Activated T-cell treated with anti-CD3 and anti-CD28 coated beads, Interleukin-2, amount 50 U/mL, for 1 hour (primary cell): ENCODE results near the gene AKR1B15.
A peak's percentile ranks its signal among the peaks of the same experiment; 100 is the strongest.
"Not testable (repeated sequence)": the region's sequence is repeated elsewhere in the genome, so short reads cannot be mapped to it uniquely, and the experiment has no call there.

ENCODE experiments used
- DNase-seq: peaks from one replicate; pipeline ENCODE4 v3.0.0-alpha.2; 2020

The AKR1B15 gene

GRCh38 chr7:134533288-134533771 lies 15.6 kb upstream of the AKR1B15 start:
- DNase-seq, result no peak

- DNase-seq, result no peak
Measured at GRCh38 chr7:134534633-134535032, 14.3 kb upstream of the AKR1B15 start.

GRCh38 chr7:134535272-134535918 lies 13.5 kb upstream of the AKR1B15 start:
- DNase-seq, result no peak

DNA sequence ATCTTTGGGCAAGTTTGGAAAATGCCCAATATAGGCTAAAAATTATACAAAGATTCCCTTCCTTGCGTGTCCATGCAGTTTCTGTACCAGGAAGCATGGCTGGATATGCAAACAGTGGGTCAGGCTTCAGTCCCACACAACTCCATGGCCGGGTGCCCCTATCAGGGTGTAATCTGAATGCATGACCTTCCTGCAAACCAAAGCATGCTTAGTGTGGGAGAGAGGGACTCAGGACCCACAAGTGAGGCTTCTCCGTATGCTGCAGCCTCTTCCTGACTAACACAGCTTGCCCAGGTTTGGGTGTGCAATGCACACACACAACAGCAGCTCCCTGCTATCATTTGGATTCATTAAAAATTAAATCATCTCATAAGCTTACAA lies 13.0 kb upstream of the AKR1B15 start:
- no peak for DNase-seq

DNA sequence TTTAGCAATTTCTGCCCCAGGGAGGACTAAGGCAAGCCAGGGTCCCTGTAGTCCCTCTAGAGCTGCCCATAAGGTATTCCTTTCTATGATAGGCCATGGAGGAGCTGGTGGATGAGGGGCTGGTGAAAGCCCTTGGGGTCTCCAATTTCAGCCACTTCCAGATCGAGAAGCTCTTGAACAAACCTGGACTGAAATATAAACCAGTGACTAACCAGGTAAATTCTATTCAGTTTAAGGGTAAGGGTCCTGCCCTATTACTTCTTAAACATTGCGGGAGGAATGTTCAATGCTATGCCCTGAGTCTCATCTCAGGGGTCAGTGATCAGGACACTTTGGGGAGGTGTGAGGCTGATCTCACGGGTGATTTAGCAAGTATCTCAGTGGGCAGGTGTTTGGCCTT lies 12.4 kb upstream of the AKR1B15 start:
- not testable (repeated sequence) for DNase-seq

GRCh38 chr7:134537273-134537781 lies 11.6 kb upstream of the AKR1B15 start:
- not testable (repeated sequence) for DNase-seq

DNA sequence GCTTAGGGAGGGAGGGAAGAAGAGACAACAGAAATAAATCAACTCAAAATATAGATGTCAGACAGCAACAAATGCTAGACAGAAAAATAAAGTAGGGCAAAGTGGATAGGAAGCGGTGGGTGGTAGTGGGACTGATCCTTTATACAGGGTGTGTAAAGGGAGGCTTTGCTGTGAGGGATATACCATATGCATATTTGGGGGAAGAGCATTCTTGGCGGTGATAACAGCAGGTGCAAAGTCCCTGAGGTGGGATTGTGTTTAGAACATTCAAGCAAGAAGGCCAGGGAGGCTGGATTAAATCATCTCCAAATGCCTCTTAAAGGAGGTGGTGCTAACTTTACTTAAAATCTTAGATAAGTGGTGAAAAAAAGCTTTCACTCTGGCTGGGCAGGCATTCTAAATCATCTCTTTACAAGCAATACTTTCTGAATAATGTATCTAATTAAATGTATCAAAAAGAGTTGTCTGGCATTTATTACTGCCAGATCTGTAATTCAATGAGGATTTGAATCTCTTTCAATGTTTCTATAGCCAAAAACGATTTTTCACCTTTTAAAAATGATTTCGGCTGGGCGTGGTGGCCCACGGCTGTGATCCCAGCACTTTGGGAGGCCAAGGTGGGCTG lies 9.4 kb upstream of the AKR1B15 start:
- DNase-seq, result no peak

DNA sequence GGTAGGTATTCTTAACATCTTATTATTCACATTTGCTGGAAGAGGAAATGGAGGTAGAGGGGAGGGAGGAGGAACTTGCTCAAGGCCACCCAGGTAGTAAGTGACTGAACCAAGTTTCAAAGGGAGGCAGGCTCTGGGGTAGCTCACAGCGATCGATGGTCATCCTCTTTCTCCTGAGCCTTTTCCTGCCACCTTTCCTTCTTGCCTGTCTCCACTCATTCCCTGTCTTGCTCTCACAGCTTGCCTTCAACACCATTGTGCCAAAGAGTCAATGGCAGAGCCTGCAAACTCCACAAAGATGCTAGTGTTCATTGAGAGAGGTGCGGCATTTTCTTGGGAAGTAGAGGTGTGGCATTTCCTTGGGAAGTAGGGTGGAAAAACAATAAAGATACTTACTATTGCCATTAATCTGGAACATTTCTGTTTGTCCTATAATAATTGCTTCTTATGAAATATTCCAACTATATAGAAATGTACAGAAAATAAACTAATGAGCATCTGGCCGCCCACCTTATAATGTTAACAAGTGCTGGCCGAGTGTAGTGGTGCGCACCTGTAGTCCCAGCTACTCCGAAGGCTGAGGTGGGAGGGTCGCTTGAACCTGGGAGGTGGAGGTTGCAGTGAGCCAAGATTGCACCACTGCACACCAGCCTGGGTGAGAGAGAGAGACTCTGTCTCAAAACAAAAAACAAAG lies 7.3 kb upstream of the AKR1B15 start:
- DNase-seq, result not testable (repeated sequence)

DNA sequence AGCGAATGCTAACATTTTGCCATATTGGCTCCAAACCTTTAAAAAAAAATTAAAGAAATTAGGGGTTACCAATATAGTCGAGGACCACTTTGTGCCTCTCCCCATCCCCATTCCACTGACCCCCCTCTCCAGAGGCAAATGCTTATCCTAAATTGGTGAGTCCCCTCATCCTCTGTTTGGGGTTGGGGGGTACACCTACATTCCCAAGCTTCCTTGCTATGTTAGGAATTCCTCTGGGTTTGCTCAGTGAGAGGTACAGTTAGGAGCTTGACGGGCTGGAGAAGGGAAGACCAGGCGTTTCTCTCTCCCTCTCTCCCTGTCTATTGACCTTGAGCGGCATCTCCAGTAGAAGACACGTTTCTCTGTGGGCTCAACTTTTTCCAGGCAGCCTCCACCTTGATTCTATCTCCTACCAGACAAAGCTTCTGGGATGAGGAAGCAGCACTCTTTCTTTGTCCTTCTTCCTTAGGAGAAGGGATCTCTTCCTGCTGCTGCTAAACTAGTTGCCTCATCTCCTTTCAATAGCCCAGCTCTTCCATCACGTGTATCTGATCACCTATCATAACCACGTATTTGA lies 6.6 kb upstream of the AKR1B15 start:
- DNase-seq, result no peak

DNA sequence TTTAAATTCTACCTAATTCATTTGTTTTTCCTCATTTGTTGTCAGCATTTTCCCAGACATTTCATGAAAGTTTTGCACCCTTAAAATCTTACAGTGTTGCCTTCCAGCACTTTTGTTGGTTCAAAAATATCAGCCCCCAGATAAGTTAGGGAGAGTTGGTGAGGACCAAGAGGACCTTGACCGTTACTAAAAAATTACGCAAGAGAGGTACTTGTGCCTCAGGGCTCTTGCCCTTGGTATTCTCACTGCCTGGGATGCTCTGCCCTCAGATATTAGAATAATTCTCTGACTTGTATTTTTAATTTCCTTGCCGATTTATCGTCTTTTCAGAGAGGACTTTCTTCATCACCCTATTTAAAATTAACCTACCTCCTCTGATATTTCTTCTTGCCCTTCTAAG lies 3.5 kb upstream of the AKR1B15 start:
- DNase-seq, result no peak

- DNase-seq, result no peak
Measured at GRCh38 chr7:134545918-134546317, 3.0 kb upstream of the AKR1B15 start.

GRCh38 chr7:134546955-134547354 lies 2.0 kb upstream of the AKR1B15 start:
- no peak for DNase-seq

GRCh38 chr7:134547397-134548054 lies 1.4 kb upstream of the AKR1B15 start:
- DNase-seq, result peak; percentile 69

DNA sequence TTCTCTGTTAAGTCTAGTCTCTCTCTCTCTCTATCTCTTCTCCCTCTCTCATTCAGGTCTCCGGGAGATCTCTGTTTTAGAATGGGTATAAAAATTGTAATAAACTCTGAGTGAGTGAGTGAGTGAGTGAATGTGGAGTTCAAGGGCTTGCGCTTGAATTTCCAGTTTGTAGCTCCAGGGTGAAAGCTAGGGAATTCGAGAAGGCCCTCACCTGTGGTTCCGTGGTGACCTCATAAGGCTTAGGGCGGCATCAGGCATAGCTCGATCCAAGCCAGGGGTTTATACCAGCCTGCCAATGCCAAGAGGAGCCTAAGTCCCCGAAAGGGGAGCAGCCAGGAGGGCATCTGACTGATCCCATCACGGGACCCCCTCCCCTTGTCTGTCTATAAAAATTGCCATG lies 456 bp downstream of the AKR1B15 start:
- DNase-seq, result no peak

DNA sequence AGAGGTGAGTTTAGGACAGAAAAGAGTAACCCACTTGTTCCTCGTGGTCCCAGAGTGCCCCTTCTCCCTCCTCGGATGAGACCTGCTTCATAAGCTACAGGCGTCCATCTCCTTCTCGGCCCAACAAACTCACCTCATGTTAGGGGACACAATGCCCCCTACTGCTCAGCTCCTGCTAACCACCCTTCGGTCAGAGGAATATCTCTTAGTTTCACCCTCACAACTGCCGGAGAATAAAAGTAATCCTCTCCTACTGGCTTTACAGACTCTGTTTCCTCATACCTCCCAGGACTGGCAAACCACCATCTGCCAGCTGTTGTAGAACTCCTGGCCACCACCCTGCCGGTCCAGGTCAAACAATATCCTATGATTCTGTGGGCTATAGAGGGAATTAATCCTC lies 3.2 kb downstream of the AKR1B15 start:
- DNase-seq, result no peak

DNA sequence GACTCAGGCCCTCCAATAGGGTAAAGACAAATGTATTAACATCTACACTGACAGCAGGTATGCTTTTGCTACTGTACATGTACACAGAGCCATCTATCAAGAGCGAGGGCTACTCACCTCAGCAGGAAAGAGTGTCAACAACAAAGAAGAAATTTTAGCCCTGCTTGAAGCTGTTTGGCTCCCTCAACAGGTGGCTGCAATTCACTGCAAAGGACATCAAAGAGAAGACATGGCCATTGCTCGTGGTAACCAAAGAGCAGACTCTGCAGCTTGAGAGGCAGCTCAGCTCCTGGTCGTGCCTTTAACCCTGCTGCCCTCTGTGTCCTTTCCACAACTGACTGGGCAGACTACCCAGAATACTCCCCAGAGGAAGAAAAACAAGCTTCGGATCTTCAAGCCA lies 5.1 kb downstream of the AKR1B15 start:
- no peak for DNase-seq

DNA sequence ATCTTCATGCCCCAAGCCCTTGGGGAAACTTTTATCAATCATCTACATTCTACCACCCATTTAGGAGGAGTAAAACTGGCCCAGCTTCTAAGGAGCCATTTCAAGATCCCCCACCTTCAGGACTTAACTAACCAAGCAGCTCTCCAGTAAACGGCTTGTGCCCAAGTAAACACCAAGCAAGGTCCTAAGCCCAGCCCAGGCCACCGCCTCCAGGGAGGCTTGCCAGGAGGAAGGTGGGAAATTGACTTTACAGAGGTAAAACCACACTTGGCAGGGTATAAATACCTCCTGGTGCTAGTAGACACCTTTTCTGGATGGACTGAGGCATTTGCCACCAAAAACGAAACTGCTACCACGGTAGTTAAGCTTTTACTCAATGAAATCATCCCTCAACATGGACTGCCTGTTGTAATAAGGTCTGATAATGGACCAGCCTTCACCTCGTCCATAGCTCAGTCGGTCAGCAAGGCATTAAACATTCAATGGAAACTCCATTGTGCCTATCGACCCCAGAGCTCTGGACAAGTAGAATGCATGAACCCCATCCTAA lies 5.6 kb downstream of the AKR1B15 start:
- DNase-seq, result no peak

GRCh38 chr7:134557391-134557790 lies 8.5 kb downstream of the AKR1B15 start:
- DNase-seq, result no peak

- no peak for DNase-seq
Measured at GRCh38 chr7:134558370-134558769, 9.5 kb downstream of the AKR1B15 start.

DNA sequence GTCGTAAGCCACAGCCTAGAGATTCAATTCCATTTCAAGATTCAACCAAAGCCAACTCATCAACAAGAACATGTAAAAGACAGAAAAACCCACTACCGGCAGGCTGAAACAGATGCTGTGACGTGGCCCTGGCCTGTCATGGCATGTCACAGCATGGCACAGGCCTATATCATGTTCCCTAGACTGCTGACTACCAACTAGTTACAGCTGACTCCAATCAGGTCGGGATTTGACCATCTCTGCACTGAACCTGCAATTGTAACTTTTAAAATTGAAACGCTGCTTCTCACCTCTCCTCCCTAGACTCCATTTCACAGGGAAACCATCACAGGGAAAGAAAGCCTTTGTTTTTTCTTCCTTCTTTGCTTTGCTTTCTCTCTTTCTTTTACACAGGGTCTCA lies 12.7 kb downstream of the AKR1B15 start:
- not testable (repeated sequence) for DNase-seq

DNA sequence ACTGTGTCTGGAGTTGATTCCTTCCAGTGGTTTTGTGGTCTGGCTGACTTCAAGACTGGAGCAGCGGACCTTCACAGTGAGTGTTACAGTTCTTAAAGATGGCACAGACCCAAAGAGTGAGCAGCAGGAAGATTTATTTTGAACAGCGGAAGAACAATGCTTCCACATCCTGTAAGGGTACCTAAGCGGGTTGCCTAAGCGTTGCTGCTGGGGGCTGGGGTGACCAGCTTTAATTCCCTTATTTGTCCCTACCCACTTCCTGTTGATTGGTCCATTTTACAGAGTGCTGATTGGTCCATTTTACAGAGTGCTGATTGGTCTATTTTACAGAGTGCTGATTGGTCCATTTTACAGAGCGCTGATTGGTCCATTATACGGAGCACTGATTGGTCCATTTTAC lies 13.2 kb downstream of the AKR1B15 start:
- DNase-seq, result no peak

DNA sequence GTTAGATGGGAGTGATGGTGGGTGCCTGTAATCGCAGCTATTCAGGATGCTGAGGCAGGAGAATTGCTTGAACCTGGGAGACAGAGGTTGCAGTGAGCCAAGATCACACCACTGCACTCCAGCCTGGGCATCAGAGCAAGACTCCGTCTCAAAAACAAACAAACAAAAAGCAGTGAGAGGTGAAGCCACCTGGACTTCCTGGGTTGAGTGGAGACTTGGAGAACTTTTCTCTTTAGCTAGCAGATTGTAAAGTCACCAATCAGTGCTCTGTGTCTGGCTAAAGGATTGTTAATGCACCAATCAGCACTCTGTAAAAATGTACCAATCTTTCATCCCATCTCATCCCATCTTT lies 14.5 kb downstream of the AKR1B15 start:
- DNase-seq, result not testable (repeated sequence)

DNA sequence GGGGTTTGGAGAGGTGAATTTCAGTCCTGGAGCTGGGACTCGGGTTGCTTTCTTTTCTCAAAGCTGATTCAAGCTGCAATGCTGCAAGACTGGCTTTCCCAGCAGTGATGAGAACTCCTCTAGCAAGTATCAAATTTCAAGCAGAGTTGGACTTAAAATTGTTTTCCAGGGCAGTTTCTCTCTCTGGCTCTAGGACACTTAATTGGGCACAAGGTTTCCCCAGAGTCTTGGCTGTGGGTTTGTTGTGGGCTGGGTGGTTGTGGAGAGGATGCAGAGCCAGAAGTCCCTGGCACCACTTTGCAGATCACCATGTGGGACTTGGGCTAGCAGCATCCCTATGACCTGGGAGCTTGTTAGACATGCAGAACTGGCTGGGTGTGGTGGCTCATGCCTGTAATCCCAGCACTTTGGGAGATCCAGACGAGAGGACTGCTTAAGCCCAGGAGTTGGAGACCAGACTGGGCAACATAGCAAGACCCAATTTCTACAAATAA lies 16.8 kb downstream of the AKR1B15 start:
- DNase-seq, result no peak
